Right ventricle myocardium inferior (tissue), 1 donor: Measurements from ENCODE around the gene SHANK3. TPM values are rescaled to one million over a fixed set of nuclear protein-coding genes. Genes with fewer than 3 reads are reported as not detected.
"Not testable (repeated sequence)": the region's sequence is repeated elsewhere in the genome, so short reads cannot be mapped to it uniquely, and the experiment has no call there.

Source experiments
- ATAC-seq: fragments of 200-7000 bp; cut with Tn5 transposase; one replicate; pipeline ENCODE4 v1.9.1; 2020; ENCODE audit warnings: mild to moderate bottlenecking, moderate library complexity
- DNase-seq: peaks from one replicate; pipeline ENCODE4 v3.0.0; 2021; ENCODE audit errors: missing footprints
- intact Hi-C: fragments of 100-400 bp; cut with DNase I; formaldehyde crosslinking; loops from one replicate; pipeline ENCODE4 v1.11.0; 2022
- long read RNA-seq: library from polyadenylated mRNA; unstranded; transcript quantifications from one replicate; pipeline ENCODE4 v2.0.0, GENCODE V29; 2021
- total RNA-seq: library from RNA; stranded (reverse); fragmentation: NEBNext Ultra II Directional; extraction: Animal tissue kit (Norgen Biotek cat#: 25700); gene quantifications from one replicate; pipeline ENCODE4 v1.2.1, GENCODE V29; 2021
- donor health status: DM: no; HTN: yes; CAD: no; lungs with severe emphysema.

SHANK3 gene
- total RNA-seq, result 22.2 TPM
- long read RNA-seq, partial matches to known transcripts, result 1 of 14 reads
- long read RNA-seq, other reads (novel, unspliced or antisense), result 13 of 14 reads

DNA sequence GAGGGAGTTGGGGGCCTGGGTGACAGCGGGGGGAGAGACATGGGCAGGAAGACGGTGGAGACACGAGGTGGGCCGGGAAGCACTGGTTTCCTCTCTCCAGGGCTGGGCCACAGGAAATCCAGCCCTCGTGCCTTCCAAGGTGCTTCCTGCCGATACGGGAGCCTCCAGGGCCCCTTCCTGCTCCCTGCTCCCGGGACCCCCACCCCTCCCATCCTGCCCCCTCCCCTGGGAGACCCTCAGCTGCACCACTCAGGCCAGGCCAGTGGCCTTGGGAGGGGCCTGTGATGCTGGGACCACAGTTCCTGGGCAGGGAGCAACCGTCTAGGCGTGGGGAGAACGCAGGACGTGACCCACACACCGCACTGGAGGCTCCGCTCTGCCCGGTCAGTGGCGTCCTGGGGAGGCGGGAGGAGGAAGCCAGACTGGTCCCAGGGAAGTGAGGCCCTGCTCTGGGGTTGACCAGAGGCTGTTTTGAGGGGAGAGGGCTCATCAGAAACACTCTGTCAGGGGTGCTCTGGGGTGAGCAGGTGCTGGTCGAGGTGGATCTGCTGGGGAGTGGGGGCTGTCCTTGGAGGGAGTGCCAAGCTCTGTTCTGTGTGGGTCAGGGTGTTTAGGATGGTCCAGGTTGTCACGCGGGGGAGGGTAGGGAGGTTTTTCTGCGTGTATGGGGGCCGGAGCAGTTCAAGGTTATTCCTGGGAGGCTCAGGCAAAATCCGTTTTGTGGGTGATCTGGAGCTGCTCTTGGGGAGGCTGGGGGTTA is at the start of gene SHANK3:
Gene SHANK3 (plus strand): TSS at position 353 of the 760 bp plus-strand sequence.
- ATAC-seq (peak; percentile 63), DNase-seq (no peak)
- intact Hi-C loops, result loop anchor here (2.0 kb wide), 1 partner anchor 52 kb away; no protein-coding TSS in a partner anchor

DNA sequence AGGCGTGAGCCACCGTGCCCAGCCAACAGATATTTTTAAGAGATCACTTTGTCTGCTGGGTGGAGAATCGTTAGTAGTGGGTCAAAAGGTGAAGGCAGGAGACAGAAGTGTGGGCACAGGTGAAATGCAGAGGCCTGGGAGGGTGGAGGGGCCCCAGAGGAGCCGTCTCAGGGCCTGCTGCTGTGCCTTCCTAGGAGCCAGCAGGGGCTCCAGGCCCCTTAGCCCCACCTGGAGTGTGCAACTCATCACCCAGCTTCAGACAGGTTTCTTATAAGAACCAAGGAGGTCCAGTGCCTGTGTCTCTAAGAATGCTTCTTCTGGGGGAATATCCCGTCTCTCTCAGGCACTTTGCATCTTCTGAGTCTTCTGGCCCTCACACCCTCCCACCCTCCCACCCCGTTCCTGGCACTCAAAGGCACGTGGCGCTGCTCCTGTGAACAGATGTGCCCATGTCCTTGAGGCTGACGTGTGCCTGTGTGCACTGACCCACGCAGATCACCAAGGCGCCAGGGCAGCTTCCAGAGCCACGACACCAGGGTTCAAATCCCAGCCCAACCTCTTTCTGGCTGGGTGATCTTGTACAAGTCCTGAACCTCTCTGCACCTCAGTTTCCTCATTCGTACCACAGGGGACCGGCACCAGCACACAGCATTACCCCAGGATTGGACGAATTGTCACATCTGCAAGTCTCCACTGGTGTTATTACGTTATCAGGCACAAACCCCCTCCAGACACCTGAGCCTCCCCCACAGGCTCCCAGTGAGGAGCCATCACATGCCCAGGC is 48.1 kb upstream of the SHANK3 start:
- DNase-seq (no peak), ATAC-seq (no peak)
- intact Hi-C loops, result loop anchor here (5.0 kb wide), 2 partner anchors 82 to 97 kb away; partner anchors contain the start of gene SCO2

DNA sequence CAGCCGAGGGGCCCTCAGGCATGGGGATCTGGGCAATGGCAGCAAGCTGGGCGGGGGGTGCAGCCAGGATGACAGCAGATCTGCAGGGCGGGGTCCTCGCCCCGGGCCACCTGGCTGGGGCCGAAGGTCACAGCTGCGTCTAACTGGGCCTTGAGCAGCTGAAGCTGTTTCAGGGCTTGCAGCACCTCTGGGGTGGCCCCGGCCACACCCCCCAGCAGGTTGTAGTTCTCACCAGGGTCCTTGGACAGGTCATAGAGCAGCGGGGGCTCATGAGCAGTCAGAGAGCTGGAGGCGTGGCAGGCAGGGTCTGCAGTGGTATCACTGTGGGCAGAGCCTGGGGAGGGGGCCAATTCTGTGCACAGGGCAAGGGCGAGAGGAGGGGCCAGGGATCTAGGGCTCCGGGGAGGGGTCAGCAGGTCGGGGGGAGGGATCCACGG is 47.5 kb upstream of the SHANK3 start:
- intact Hi-C loops, result no loop called here
- DNase-seq (no peak), ATAC-seq (no peak)

DNA sequence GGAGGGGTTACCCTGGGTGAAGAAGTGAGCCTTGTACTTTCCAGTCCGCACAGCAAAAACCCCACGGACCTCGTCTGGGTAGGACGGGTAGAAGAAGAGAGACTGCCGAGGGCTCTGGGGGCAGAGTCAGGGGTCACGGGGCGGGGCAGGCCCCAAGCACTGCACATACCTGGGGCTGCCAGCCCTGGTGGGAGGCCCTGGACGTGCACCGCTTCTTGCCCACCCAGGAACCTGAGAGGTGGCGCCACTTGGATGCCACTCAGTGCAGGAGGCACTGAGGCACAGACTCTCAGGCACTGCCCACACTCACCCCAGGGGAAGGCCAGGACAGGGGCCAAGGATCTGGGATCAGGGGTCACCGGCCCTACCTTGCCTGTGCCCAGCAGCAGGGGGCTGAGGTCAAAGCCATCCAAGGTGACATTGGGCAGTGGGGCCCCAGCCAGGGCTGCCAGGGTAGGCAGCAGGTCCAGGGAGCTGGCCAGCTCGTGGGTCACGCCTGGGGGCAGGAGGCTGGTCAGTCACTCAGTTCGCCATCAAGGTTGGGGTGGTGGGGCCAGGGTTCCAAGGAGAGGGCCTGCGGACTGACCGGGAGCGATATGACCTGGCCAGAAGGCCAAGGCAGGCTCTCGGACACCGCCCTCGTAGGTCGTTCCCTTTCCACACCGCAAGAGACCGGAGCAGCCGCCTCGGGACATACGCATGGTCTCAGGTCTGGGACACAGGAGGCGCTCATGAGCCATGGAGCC is 46.9 kb upstream of the SHANK3 start:
- ATAC-seq (no peak), DNase-seq (no peak)
- intact Hi-C loops, result no loop called here

DNA sequence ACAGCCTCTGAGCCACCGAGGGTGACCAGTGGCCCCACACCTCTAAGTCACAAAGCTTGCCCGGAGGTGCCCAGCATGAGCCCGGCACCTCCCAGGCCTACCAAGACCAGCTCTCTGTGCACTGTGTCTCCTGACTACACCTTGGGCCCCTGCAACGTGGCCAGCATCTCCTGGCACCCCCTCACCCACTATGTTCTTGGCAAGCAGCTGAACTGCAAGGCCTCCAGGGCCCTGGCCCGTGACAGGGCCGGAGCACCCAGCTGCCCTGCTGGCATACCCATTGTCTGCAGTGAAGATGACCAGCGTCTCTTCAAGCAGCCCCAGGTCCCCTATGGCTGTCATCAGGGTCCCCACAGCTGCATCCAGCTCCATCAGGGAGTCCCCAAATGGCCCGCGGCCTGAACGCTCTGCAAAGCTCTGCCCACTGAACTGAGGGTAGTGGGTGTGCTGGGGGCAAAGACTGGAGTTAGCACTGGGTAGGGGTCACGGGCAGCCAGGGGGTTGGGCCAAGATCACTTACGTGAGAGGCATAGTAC is 46.2 kb upstream of the SHANK3 start:
- intact Hi-C loops, result no loop called here
- no peak for DNase-seq
- no peak for ATAC-seq

DNA sequence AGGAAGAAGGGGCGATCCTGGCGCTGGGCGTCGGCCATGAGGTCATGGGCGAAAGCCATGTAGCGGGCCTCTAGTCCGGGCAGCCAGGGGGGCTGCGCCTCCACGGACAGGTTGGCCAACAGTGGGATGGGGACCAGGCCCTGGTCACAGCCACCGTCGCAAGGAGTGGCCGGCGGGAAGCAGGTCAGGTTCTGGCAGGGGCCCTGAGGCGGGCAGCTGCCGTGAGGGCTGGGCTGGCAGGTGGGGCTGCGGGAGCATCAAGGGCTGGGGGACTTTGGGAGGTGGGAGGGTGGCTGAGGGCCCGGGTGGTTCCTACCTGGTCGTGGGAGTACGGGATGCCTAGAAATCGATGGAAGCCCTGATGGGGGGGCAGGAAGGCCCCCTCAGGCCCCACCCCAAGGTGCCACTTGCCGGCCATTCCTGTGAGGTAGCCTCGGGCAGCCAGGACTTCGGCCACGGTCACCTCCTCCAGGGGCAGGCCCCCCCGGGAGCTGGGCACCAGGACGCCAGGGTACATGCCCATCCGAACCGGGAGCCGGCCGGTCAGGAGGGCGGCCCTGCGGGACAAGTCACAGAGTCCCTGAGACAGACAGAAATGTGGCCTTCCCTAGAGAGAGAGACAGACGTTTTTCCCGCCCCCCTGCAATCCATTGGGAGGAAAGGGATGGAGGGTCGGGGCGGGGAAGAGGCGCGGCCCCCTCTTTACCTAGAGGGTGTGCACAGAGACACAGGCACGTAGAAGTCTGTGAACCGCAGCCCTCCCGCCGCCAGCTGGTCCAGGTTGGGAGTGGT is 45.6 kb upstream of the SHANK3 start:
- intact Hi-C loops, result no loop called here
- ATAC-seq (no peak), DNase-seq (no peak)

DNA sequence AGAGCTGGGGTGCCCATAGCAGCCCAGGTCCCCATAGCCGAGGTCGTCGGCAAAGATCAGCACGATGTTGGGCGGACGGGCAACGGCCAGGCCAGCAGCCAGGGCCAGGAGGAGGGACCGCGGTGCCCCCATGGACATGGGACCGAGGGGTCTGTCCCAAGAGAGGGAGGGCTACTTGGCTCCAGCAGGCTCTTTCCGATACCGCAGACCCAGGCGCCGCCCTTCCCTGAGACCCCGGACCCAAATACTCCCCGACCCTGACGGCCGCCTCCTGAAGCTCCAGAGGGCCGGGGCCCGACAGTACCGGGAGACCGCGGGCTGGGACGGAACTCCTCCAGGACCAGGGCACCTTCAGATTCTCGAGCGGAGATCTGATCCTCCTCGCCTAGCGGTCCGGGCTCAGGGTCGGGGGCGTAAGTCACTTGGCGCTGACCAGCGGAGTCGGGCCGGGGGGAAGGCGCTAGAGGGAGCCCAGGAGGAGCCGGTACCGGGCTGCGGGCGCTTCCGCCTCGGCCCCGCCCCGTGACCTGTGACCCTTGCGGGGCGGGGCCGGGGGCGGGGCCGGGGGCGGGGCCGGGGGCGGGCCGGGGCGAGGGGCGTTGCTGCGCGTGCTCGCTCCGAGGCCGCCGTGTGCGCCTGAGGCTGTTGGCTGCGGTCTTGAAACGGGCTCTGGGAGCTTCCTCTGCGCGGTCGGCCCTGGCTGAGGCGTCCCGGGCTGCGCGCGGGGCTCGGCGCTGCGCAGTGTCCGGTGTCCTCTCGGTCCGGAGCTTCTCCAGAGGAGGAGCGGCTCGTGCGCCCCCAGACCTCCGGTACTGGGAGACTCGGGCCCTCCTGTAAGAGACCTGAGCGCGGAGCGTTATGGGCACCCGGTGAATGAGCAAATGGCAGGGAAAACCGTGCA is 44.7 kb upstream of the SHANK3 start, which contains the start of gene ARSA:
Gene ARSA (minus strand): TSS at position 511 of the 901 bp plus-strand sequence. CDS start 373 bp downstream, at position 138.
- ATAC-seq (peak; percentile 94), DNase-seq (peak; percentile 93)
- intact Hi-C loops, result no loop called here

DNA sequence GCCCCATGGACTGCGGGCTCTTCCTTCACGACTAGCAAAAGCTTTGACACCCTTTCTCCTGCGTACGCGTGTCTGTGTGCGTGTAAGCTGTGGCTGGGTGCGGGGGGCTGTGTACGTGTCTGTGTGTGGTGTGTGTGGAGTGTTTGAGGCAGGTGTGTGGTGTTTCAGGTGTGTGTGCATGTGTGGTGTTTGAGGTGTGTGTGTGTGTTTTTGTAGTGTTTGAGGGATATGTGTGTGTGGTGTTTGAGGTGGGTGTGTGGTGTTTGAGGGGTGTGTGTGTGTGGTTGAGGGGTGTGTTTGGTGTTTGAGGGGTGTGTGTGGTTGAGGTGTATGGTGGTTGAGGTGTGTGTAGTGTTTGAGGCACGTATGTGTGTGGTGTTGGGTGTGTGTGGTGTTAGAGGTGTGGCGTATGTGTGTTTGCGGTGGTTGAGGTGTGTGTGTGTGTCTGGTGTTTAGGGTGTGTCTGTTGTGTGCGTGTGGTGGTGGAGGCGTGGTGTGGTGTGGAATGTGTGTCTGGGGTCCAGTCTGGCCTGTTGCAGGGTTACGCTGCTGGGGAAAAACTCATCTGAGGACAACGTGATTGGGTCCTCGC is 44.0 kb upstream of the SHANK3 start:
- DNase-seq (no peak), ATAC-seq (peak; percentile 1)
- intact Hi-C loops, result no loop called here

DNA sequence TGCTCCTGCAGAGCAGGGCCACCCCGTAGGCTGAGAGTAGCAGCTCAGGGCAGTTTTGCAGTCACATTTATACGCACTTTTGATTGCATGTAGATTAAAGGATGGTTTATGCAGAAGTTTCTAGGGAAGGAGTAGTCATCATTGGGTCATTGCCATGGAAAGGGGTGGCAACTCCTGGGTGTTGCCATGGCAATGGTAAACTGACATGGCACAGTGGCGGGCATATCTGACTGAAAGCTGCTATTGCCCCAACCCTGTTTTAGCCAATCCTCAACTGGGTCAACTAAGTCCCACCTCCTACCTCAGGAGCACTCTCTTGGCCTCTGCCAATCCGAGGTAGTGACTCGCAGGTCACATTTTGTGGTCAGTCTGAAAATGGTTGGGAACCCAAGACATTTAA is 42.2 kb upstream of the SHANK3 start:
- ATAC-seq (no peak), DNase-seq (no peak)
- intact Hi-C loops, result no loop called here

DNA sequence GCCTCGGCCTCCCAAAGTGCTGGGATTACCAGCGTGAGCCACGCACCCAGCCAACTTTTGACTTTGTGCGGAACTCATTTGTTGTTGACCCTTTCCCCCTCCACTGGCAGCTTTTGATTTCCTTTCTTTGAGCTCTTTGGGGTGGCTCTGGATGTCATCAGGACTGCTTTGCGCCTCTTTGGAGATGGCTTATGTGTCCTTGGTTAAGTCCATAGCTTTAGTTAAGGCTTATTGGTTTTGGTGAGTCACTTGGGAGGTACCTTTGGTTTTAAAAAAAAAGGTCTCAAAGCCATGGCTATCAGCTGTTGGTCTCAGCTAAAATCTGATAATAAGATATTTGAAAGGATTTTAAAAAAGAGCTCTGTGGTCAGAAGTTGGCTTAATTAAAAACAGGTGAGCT is 39.5 kb upstream of the SHANK3 start:
- DNase-seq, result no peak
- ATAC-seq, result no peak
- intact Hi-C loops, result no loop called here

DNA sequence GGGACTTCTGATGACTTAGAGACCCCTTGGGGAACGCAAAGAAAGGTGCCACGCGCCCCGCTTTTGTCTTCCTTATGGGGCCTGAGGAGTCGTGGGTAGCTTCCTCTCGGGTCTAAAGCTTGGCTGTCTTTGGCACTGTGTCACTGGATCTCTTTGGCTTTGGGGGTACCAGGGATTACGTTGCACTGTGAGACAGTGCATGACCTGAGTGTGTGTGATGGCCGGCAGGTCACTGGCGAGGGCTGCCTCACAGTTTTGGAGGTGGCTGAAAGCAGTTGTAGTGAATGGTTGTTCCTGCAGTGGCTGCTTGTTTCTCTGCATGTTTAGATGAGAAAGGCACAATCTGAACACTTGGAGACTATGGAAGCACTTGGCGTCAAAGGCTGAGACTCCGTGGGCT is 38.9 kb upstream of the SHANK3 start:
- no peak for ATAC-seq
- intact Hi-C loops, result no loop called here

DNA sequence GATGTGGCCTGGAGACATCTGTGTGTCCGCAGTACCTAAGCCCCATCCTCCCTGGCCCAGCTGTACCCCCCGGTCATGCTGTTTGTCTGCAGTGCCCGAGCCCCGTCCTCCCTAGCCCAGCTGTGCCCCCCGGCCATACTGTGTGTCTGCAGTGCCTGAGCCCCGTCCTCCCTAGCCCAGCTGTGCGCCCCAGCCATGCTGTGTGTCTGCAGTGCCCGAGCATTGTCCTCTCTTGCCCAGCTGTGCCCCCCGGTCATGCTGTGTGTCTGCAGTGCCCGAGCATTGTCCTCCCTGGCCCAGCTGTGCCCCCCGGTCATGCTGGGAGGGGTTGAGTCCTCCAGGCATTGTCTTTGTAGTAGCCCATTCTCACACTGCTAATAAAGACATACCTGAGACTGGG is 37.0 kb upstream of the SHANK3 start:
- no peak for DNase-seq
- no peak for ATAC-seq
- intact Hi-C loops, result no loop called here

More for the DNA sequence above, 38.9 kb upstream of the SHANK3 start:
- DNase-seq, result no peak

DNA sequence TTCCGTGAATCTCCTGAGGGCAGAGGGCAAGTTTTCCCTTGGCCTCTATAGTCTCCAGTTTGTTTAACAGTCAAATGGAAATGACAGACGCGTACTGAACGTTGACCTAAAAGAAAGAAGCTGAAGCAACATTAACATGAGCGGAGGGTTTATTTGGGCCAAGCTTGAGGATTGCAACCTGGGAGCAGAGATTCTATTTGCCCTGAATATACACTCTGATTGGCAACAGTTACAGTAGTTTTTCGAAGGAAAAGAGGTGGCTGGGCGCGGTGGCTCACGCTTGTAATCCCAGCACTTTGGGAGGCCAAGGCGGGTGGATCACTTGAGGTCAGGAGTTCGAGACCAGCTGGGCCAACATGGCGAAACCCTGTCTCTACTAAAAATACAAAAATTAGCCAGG is 32.3 kb upstream of the SHANK3 start:
- ATAC-seq, intact Hi-C loops, DNase-seq: not testable (repeated sequence)

DNA sequence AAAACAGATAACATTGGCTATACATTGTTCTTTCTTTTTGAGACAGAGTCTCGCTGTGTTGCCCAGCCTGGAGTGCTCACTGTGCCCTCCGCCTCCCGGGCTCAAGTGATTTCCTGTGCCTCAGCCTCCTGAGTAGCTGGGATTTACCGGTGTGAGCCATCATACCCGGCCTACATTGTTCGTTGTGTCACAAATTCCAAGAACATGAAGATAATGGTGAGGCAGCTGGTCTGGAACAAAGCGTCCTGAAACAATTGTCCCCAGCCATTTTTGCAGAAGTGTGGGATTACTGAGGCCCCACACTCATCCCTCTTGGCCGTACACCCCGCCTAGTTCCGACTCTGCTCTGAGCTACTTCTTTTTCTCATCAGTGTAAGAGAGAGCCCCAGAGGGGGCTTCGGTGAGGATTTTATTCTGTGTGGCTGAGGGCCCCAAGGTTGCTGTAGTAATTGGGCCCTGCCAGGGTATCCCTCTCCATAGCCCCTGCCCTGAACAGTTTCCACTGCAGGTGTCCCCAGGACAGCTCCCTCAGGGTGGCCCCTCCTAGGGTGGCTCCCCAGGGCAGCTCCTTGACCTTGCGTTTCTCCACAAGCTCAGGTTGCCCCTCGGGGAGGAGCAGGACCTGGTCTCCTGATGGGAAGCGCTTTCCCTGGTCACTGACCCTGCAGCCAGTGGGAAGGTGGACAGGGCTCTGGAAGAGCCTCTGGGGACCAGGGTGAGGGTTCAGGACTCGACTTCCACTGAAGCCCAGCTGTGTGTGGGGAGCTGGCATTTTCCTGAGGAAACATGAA is 31.6 kb upstream of the SHANK3 start:
- no peak for DNase-seq
- intact Hi-C loops, result no loop called here
- no peak for ATAC-seq

DNA sequence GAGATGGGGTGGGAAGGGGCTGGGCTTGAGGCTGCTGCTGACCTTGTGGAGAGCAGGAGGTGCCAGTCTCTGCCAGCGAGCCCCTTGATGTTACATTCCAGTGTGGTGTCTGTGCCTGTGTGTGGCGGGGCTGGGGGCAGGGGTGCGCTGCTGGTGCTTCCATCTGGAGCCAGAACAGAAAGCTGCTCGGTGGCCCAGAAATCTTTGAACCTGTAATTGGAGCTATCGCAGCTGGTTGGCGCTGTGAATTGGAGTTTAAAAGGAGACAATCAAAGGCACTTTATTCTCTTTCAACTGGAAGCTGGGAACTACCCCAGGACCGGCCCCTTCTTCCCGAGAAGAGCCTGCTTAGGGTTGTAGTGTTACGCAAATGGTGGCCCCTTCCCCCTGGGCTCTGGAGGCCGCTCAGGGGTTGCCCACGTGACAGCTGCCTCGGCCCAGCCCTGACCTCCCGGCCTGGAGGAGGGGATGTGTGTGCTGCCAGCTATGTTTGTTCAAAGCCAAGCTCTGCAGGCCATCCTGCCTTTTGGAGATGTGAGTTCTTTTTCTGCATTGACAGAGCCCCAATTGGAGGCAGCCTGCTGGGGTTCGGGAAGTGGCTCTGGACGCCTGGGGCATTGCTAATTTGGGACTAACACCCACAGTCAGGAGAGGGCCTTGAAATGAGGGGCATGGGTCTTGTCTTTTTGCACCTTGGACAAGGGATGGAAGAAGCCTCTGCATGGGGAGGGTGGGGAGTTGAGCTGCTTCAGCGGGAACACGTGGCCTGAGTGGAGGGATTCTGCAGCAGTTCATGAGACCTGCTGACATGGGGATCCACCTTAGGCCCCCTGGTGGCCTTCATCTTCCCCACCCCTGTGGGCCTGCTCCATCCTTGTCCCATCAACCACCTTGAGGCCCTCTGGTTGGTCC is 30.7 kb upstream of the SHANK3 start:
- DNase-seq (no peak), ATAC-seq (peak; percentile 65)
- intact Hi-C loops, result no loop called here
